HG03039 (cell line): ENCODE results near the gene CENPS.
"Not testable (repeated sequence)": the region's sequence is repeated elsewhere in the genome, so short reads cannot be mapped to it uniquely, and the experiment has no call there.

Experiments
- ATAC-seq: cut with Tn5 transposase; IDR thresholded peaks from one replicate; pipeline ENCODE4 v1.9.1; 2021; ENCODE audit warnings: mild to moderate bottlenecking, moderate library complexity; ENCODE audit not compliant: unreplicated experiment

Gene CENPS

DNA sequence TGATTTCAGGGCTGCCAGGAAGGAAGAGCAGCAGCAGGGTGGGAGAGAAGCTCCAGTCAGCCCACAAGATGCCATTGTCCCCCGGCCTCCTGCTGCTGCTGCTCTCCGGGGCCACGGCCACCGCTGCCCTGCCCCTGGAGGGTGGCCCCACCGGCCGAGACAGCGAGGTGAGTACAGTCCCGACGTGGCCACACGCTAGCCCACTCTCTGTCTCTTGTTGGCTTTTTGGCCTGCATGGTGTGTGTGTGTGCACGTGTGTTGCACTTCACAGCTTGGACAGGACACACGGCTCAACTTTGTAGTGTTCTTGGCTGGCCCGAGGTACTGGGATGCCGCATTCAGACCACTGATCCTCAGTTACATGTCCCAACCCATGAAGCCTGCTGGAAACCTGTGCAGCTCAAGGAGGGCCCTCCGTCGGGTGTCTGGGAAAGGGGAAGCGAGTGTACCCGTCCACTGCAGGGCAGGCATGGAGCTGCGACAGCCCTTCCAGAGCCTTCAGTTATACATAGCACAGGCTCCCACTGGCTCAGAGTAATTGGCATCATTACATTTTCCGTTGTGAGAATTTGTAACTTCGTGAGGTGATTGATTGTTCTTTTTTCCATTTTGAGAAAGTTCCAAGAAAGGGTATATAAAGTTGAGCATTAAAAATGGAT lies 20.1 kb downstream of the CENPS start:
- ATAC-seq: no peak

DNA sequence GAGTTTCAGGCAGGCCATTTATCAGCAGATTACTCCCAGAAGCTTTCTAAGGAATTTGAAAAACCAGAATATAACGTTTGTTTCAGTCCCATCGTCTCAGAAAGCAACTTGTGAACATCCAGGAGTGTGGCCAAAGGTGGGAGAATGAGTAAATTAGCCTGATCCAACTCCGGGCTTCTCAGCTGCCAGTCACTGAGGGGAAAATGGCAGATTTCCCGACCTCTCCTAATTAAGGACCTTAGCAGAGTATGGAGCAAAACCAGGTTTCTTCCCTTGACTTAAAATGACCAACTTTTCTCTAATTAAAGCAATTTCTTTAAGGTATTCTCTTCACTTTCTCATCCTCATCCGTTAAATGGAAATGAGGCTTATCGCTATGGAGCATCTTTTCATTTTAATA lies 20.6 kb downstream of the CENPS start:
- ATAC-seq: no peak

DNA sequence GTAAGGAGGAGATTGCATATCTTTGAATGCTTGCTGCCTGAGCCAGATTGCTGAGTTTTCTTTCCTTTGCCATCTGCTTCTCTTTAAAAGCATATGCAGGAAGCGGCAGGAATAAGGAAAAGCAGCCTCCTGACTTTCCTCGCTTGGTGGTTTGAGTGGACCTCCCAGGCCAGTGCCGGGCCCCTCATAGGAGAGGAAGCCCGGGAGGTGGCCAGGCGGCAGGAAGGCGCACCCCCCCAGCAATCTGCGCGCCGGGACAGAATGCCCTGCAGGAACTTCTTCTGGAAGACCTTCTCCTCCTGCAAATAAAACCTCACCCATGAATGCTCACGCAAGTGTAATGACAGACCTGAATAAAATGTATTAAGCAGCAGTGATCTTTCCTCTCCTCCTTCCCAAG lies 21.1 kb downstream of the CENPS start:
- ATAC-seq: no peak

DNA sequence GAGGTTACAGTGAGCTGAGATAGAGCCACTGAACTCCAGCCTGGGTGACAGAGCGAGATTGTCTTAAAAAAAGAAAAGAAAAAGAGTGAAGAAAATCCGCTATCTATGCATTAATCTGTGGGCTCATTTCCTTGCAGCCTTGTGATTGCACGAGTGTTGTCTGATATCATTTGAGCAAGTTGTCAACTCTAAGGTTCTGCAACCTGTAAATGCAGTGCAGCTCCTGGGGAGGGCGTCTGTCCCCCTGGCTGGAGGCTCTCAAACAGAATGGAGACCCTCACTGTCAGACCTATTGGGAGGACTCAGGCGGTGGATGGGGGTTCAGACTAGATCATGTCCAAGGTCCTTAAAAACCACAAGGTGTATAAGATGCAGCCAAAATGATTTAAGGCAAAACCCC lies 25.8 kb downstream of the CENPS start:
- no peak for ATAC-seq

DNA sequence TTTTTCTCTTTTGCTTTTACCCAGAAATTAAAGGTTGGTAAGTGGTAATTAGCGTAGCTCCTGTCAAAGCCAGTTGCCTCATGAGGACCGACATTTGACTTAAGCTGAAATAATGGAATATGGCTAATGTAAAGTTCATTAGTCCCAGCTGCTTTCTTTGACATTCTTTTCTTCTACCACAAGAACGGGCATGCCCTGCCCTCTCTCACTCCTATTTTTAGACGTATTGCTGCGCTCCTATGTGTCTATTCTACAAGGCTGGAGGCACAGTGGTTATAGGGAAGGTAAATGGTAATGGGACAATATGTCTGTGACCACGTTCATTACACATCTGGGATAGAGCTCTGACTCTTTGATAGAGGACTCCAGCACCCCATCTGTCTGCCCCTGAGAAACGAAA lies 26.4 kb downstream of the CENPS start:
- no peak for ATAC-seq

DNA sequence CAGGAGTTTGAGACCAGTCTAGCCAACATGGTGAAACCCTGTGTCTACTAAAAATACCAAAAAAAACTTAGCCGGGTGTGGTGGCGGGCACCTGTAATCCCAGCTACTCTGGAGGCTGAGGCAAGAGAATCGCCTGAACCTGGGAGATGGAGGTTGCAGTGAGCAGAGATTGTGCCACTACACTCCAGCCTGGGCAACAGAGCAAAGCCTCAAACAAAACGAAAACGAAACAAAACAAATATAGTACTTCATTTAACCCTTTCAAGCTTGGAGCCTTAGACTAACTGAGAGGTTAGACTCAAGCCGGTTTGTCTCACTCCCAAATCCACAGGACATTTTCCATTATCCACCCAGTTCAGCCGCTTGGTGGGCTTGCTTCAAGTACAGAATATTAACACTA lies 27.2 kb downstream of the CENPS start:
- not testable (repeated sequence) for ATAC-seq

DNA sequence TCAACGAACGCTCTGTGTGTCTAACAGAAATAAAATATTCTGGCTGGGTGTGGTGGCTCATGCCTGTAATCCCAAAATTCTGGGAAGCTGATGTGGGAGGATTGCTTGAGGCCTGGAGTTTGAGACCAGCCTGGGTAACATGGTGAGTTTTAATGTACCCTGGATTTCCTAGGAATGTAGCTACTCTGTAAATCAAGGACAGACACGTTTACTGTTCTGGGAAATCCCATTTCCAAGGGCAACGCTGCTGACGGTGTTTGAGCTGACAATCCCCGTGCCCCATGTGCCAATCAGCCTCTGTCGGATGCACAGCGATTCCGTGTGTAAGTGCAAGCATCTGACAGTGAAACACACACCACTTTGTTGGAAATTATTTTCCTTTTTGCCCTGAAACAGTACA lies 27.6 kb downstream of the CENPS start:
- no peak for ATAC-seq

DNA sequence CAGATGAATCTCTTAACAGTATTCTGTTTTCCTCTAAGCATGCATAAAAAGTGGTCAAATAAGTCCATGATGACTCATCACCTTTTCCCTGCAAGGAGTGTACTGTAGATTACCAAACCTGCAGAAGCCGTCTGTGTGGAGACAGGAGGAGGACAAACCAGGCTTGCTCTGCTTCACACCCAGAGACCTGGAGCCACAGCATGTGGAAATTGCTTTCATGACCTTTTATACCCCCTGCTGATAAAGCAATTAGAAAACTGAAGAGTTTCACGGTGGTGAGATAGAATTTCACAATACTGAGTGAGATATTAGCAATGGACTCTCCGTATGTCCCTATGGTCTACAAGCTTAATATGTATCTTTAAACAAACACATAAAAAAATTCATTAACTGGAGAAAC lies 29.0 kb downstream of the CENPS start:
- ATAC-seq: no peak

DNA sequence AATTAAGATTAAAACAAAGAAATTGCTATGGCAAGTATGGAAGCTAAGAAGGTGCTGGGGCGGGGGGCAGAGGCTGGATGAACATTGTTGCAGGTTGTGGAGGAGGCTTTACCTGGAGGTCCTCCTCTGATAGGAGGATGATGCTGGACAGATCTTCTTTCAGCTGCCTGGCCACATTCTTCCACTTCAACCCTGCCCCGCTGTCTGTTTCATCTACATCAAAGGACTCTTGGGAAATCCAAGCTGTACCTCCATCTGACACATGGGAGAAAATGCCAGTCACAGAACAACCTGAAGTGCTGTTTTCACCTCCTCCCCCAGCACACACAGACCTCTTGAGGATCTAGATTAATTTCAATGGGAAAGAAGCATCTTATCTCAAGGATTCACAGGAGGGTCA lies 36.8 kb downstream of the CENPS start:
- no peak for ATAC-seq

DNA sequence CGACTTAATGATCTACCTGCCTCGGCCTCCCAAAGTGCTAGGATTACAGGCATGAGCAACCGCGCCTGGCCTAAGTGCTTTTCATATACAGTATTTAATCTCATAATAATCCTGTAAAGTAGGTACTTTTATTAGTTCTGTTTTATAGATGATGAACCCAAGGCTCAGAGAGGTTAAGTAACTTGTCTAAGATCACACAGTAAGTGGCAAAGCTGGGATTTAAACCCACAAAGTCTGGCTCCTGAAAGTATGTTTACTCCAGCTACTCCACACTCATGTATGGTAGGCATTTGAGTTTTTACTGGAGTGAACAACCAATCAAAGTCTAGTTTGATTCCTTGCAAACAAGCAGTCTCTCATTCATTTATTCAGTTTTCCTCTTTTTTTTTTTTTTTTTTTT lies 39.8 kb downstream of the CENPS start:
- ATAC-seq: no peak

DNA sequence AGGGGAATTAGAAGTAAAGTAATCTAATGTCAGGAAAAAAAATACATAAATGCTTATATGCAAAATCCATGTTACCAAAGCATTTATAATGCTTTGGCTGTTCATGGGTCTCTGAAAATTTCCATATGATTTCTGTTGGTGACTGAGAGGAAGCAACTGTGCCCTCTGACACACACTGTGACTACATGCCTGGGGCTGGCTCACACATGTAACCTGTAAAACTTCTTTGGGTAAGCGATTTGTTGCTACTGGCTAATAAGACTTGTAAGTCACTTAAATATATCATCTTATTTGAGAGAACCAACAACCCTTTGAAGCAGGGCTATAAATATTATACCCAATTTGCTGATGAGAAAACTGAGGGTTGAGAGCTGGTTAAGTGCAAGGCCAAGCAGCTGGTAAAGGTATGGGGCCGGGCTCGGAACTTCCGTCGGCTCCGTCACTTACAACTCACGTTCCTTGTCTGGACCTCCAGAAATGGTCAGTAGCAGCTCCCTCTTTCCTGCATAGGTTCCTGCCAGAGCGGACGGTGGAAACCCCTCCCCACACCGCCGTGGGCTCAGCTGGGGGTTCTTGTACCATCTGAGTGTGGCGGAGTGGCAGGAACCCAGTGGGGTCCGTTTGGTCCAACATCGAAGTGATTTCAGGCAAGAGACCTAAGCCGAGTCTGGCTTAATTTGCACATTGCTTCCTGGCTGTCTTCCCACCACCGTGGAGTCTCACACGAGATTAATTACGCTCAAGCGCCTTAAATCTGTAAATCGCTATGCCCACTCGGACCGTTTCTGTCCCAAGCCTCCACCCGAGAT lies 41.4 kb downstream of the CENPS start:
- ATAC-seq: no peak

DNA sequence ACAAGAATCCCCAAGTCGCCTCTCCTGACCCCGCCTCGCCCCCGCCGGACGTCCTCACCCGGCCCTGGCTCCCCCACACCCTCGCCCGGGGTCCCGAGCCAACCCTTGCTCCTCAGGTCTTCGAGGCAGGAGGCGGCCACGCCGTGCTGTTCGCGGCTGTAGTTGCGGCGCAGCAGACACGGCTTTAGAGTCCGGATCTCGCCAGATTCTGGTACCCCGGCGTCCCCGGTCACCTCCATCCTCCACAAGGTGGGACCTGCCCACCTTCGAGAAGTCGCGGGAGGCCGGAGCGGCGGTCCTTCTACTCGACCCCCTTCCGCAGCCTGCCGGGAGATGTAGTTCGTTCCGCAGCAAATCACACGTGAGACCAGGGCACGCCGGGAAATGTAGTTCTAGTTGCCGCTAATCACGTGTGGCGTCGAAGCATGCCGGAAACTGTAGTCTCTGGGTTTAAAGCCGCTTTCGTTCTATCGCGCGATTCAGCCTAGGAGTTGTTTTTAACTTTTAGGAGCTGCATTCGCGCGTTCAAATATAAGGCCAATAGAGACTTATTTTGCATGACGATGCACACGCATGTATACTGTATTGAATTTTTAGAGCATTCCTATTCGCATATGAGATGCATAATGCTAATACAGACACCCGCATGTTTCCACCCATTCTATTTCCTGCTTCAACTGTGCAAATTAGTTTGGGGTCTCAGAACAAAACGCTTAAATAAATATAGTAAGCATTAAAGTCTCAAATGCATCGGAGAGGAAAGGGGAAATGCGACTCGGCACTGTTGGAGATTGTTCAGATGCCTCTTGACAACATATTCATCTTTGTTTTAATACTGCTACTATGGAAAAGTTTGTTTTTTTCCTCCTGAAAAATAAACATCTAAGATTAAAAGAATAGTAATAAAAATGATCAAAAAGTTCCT lies 42.2 kb downstream of the CENPS start, which contains the start of gene DFFA:
TSS of gene DFFA (minus strand) at position 310 of the 925 bp plus-strand sequence. CDS start at position 239, 71 bp downstream.
- ATAC-seq: peak; percentile 64

DNA sequence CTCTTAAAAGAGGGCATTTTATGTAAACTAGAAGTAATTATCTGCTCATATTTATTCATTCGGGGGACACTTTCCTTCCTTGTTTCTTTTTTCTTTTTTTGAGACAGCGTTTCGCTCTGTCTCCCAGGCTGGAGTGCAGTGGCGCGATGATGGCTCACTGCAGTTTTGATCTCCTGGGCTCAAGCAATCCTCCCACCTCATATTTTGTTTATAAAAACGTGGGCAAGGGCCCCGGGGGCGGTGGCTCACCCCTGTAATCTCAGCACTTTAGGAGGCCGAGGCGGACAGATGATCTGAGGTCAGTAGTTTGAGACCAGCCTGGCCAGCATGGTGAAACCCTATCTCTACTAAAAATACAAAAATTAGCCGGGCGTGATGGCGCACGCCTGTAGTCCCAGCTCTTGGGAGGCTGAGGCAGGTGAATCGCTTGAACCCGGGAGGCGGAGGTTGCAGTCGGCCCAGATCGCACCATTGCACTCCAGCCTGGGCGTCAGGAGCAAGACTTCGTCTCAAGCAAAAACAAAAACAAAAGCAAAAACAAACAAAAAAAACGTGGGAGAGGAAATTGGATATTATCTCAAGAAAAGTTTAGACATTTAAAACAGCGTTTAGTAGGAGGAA lies 43.0 kb downstream of the CENPS start:
- ATAC-seq: no peak

DNA sequence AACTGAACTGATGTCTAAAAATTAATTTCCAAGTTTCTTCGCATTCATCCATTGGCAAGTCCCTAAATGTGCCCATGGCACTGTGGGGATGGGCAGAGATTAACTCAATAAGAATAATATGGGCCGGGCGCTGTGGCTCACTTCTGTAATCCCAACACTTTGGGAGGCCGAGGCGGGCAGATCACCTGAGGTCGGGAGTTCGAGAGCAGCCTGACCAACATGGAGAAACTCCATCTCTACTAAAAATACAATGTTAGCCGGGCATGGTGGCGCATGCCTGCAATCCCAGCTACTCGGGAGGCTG lies 44.0 kb downstream of the CENPS start:
- ATAC-seq: not testable (repeated sequence)

DNA sequence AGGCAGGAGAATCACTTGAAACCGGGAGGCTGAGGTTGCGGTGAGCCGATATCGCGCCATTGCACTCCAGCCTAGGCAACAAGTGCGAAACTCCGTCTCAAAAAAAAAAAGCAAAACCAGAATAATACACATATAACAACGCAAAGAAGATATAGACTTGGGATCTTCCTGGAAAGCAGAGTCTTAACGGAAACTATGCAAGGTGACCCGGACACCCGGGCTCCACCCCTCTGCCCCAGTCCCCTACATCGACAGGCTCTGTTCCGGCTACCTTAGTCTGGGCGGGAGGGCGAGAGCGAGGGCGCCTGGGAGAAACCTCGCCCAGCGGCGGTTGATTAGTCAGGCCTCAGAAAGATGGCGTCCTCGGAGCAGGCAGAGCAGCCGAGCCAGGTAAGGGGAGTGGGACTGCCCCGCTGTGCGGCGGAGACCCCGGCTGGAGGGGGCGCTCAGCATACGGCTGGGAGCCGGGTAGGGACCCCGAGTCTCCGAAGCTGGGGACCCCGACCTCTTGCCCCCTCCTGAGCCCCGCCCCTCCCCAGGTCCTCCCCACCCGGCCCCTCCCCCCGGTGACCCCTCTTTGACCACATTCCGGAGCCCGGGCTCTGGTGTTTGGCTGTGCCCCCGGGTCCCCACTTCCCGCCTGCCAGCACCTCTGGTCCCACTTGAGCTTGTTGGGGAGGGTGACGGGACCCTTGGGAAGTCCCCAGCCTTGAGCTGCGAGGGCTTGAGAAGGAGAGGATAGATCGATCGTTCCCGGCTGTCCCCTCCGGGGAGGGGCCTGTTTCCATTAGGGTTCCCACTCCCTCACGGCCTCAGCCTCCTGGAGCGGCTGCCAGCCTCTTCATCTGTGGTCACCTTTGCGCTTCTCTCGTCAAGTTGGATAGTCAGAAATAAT lies 44.6 kb downstream of the CENPS start, which contains the start of gene PEX14:
TSS of gene PEX14 (plus strand) at position 338 of the 895 bp plus-strand sequence. CDS start at position 355, 17 bp downstream.
- peak; percentile 40 for ATAC-seq

DNA sequence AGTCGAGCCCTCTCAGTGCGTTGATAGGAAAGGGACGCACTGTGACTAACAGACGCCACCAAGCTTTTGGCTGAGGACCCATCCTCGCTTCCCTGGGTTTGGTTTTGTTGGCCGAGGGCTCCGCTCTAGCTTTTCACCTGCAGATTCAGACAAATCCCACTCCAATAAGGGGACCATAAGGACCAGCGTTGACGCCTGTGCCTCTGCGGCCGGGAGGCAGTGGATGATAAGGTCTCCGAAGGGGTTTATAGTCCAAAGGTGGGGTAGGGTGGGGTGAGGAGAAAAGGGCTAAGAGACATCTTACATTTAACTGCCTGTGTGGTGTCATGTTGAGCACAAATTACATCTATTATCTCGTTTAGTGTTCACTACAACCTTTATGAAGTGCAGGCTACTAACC lies 45.3 kb downstream of the CENPS start:
- no peak for ATAC-seq

DNA sequence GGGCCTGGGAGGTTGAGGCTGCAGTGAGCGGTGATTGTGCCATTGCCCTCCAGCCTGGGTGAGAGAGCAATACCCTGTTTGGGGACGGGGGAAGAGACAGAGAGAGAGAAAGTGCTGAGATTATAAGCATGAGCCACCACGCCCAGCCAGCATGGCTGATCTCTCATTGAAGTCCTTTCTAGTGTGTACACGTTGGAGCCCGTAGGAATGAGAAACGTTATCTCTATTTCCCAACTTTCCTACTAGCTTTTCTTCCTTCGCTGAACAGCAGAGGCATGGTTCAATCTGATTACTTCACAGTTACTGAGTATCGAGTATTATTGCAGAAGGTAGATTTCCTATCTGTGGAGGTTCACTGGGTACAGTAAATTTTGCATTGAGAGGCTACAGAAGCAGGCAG lies 49.1 kb downstream of the CENPS start:
- ATAC-seq: no peak

DNA sequence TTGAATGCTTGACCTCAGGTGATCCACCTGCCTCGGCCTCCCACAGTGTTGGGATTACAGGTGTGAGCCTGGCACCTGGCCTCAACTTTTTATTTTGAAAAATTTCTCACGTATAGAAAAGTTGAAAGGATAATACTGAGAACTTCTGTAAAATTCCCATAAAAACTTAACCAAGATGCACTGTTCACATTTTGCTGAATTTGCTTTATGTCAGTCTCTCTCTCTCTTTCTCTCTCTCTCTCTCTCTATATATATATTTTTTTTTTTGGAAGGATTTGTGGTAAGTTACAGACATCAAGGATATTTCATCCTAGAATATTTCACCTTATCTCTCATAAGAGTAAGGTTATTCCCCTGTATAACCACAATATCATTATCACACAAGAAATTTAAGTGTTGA lies 50.4 kb downstream of the CENPS start:
- no peak for ATAC-seq

DNA sequence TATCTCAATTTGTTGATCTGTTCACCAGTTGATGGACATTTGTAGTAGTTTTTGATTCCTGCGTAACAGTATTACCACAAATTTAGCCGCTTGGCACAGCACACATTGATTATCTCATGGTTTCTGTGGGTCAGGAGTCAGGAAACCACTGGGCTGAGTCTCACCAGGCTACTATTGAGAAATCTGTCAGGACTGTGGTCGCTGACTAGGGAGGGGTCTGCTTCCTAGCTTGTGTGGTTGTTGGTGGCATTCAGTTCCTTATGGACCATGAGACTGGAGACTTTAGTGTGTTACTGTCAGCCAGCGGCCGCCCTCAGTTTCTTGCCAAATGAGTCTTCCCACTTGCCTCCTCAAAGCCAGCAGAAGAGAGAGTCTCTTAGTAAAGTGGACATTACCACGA lies 54.3 kb downstream of the CENPS start:
- no peak for ATAC-seq
